Smooth muscle cell (in vitro differentiated cells): ENCODE measurements around the gene SENP7. TPM values are rescaled to one million over a fixed set of nuclear protein-coding genes. Genes with fewer than 3 reads are reported as not detected.
A peak's percentile ranks its signal among the peaks of the same experiment; 100 is the strongest.

Source experiments
- DNase-seq: peaks from one replicate; lab custom pipeline; 2025; ENCODE audit not compliant: unreplicated experiment; lab: John Stamatoyannopoulos, UW
- H2AFZ ChIP-seq: fragments of 200-600 bp; sonication (generic); 2 replicates; pipeline ENCODE4 v1.6.0; 2016; ENCODE audit warnings: antibody characterized with exemption, low read depth, mild to moderate bottlenecking
- H3F3A ChIP-seq: fragments of 200-600 bp; sonication (generic); 2 replicates; pipeline ENCODE4 v1.6.0; 2017; ENCODE audit warnings: antibody characterized with exemption, low read depth
- H3K27ac ChIP-seq: fragments of 200-600 bp; sonication (generic); 2 replicates; pipeline ENCODE4 v1.5.1; 2016; ENCODE audit warnings: low read depth, mild to moderate bottlenecking
- H3K27me3 ChIP-seq: fragments of 200-600 bp; sonication (generic); 2 replicates; pipeline ENCODE4 v1.6.1; 2016; ENCODE audit warnings: low read depth, mild to moderate bottlenecking
- H3K36me3 ChIP-seq: fragments of 200-600 bp; sonication (generic); 2 replicates; pipeline ENCODE4 v1.5.1; 2016; ENCODE audit warnings: low read depth
- H3K4me1 ChIP-seq: fragments of 200-600 bp; sonication (generic); 2 replicates; pipeline ENCODE4 v1.5.1; 2016; ENCODE audit warnings: low read depth
- H3K4me2 ChIP-seq: fragments of 200-600 bp; sonication (generic); 2 replicates; pipeline ENCODE4 v1.6.0; 2016; ENCODE audit warnings: mild to moderate bottlenecking
- H3K4me3 ChIP-seq: fragments of 200-600 bp; sonication (generic); 2 replicates; pipeline ENCODE4 v1.5.1; 2016; ENCODE audit warnings: mild to moderate bottlenecking
- H3K79me2 ChIP-seq: fragments of 200-600 bp; sonication (generic); 2 replicates; pipeline ENCODE4 v1.6.0; 2016; ENCODE audit warnings: low read depth, mild to moderate bottlenecking
- H3K9ac ChIP-seq: fragments of 200-600 bp; sonication (generic); 2 replicates; pipeline ENCODE4 v1.6.0; 2016; ENCODE audit warnings: low read depth
- H3K9me3 ChIP-seq: fragments of 200-600 bp; sonication (generic); replicated peaks from 2 replicates; pipeline ENCODE4 v1.5.1; 2016; ENCODE audit warnings: low read depth
- H4K20me1 ChIP-seq: fragments of 200-600 bp; sonication (generic); 2 replicates; pipeline ENCODE4 v1.6.0; 2016; ENCODE audit warnings: low read depth
- WGBS: methylation state at CpG from one replicate; pipeline ENCODE4 v1.1.7; 2016; ENCODE audit warnings: low lambda C conversion rate; 5-methylcytosine and 5-hydroxymethylcytosine counted together
- polyA plus RNA-seq: library from polyadenylated mRNA; unstranded; fragments of >200 nt; fragmentation: Nextera tagmentation; extraction: Ambion mirVana; gene quantifications from 2 replicates; pipeline ENCODE4 v1.2.1, GENCODE V29; 2016
- total RNA-seq: library from RNA; depleted of rRNA; stranded (reverse); fragments of >200 nt; gene quantifications from 2 replicates; pipeline ENCODE4 v1.2.3, GENCODE V29; 2014
- TF ChIP-seq, protein P1 (sequence below): fragments of 200-600 bp; sonication (generic); IDR thresholded peaks from 2 replicates; pipeline ENCODE4 v1.5.1; 2017; ENCODE audit warnings: borderline replicate concordance, mild to moderate bottlenecking, antibody characterized with exemption; ENCODE audit not compliant: insufficient read depth, poor library complexity, severe bottlenecking

SENP7 gene
- total and polyA plus RNA-seq, 2 experiments from 2014 or later, result 6.6 to 37.1 TPM

DNA sequence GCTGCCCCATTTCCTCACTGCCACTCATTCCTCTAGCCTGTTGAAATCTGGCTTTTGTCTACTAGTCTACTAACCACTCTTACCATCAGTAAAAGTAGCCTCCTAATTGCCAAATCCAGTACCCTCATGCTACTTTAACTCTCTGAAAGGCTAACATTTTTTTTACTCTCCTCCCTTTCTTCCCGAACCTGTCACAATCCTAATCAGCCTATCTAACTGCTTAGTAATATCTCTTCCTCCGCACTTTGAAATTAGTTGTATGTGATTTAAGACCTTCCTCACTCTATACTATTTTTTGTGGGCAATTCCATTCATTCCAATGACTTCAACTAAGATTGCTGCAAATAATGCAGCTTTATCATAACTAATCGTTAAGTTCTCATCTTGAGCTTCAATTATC lies 3.7 kb downstream of the SENP7 start:
- TF ChIP-seq, protein P1, sequence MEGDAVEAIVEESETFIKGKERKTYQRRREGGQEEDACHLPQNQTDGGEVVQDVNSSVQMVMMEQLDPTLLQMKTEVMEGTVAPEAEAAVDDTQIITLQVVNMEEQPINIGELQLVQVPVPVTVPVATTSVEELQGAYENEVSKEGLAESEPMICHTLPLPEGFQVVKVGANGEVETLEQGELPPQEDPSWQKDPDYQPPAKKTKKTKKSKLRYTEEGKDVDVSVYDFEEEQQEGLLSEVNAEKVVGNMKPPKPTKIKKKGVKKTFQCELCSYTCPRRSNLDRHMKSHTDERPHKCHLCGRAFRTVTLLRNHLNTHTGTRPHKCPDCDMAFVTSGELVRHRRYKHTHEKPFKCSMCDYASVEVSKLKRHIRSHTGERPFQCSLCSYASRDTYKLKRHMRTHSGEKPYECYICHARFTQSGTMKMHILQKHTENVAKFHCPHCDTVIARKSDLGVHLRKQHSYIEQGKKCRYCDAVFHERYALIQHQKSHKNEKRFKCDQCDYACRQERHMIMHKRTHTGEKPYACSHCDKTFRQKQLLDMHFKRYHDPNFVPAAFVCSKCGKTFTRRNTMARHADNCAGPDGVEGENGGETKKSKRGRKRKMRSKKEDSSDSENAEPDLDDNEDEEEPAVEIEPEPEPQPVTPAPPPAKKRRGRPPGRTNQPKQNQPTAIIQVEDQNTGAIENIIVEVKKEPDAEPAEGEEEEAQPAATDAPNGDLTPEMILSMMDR, result no peak
- H4K20me1 ChIP-seq, result peaks cover 5% of the 10 kb centered on the region
- H3K9ac ChIP-seq, result peak overlapping the region; percentile 29
- peaks cover 62% of the 10 kb centered on the region for H3K79me2 ChIP-seq
- no peaks in the 10 kb centered on the region for H3K27me3 ChIP-seq
- peaks cover 4% of the 10 kb centered on the region for H3F3A ChIP-seq
- peak overlapping the region; percentile 83 for H3K27ac ChIP-seq
- no peaks in the 10 kb centered on the region for H3K9me3 ChIP-seq
- DNase-seq, result no peak
- no peak overlapping the region for H3K4me3 ChIP-seq
- peaks cover 5% of the 10 kb centered on the region for H3K4me1 ChIP-seq
- H2AFZ ChIP-seq, result no peak overlapping the region
- H3K36me3 ChIP-seq, result no peaks in the 10 kb centered on the region
- H3K4me2 ChIP-seq, result peak overlapping the region; percentile 73
- 43% methylated on average over 3 of the region's 3 CpGs for WGBS

- H3K4me1 ChIP-seq, result no peaks in the 10 kb centered on the region
- TF ChIP-seq, protein P1, result no peak
- no peak overlapping the region for H3K27ac ChIP-seq
- no peak for DNase-seq
- no peak overlapping the region for H2AFZ ChIP-seq
- no peak overlapping the region for H3K4me3 ChIP-seq
- no peaks in the 10 kb centered on the region for H3K27me3 ChIP-seq
- no peaks in the 10 kb centered on the region for H3K9me3 ChIP-seq
- no peaks in the 10 kb centered on the region for H3K36me3 ChIP-seq
- H4K20me1 ChIP-seq, result peaks cover 22% of the 10 kb centered on the region
- H3K79me2 ChIP-seq, result peaks cover 84% of the 10 kb centered on the region
- no peaks in the 10 kb centered on the region for H3F3A ChIP-seq
- H3K9ac ChIP-seq, result no peak overlapping the region
- H3K4me2 ChIP-seq, result no peak overlapping the region
- 91% methylated on average over 3 of the region's 3 CpGs for WGBS
These were observed 11.2 kb downstream of the SENP7 start for GRCh38 chr3:101501783-101502182.

DNA sequence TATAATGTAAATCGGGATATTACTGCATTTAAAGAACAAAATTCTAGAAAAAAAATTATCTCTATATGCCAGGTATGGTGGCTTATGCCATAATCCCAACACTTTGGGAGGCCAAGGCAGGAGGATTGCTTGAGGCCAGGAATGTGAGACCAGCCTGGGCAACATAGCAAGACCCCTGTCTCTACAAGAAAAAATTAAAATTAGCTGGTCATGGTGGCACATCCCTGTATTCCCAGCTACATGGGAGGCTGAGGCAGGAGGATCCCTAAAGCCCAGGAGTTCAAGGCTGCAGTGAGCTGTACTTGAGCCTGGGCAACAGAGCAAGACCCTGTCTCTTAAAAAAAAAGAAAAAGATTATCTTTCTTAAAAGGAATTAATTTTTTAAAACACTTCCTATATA lies 12.8 kb downstream of the SENP7 start:
- H2AFZ ChIP-seq, result no peak overlapping the region
- H3K9me3 ChIP-seq, result no peaks in the 10 kb centered on the region
- no peak overlapping the region for H3K4me3 ChIP-seq
- H3F3A ChIP-seq, result no peaks in the 10 kb centered on the region
- no peak overlapping the region for H3K27ac ChIP-seq
- no peak overlapping the region for H3K4me2 ChIP-seq
- H3K79me2 ChIP-seq, result peaks cover 85% of the 10 kb centered on the region
- H3K27me3 ChIP-seq, result no peaks in the 10 kb centered on the region
- TF ChIP-seq, protein P1, result no peak
- H3K4me1 ChIP-seq, result no peaks in the 10 kb centered on the region
- no peak overlapping the region for H3K9ac ChIP-seq
- WGBS, result 96% methylated on average over 1 of the region's 1 CpG
- peaks cover 28% of the 10 kb centered on the region for H4K20me1 ChIP-seq
- H3K36me3 ChIP-seq, result no peaks in the 10 kb centered on the region
- DNase-seq, result no peak

DNA sequence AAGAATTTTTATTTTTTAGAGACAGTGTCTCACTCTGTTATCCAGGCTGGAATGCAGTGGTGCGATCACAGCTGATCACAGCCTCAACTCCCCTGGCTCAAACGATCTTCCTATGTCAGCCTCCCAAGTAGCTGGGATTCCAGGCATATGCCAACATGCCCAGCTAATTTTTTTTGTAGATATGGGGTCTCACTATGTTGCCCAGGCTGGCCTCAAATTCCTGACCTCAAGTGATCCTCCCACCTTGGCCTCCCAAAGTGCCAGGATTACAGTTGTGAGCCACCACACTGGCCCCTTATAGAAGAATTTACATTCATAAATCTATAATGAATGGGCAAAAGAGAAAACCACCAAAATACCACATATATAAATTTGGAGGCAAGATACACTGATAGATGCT lies 15.2 kb downstream of the SENP7 start:
- WGBS, result 98% methylated on average over 2 of the region's 2 CpGs
- Histone ChIP-seq H3K27ac (no peak overlapping the region), H3K4me2 (no peak overlapping the region), H3K79me2 (peaks cover 80% of the 10 kb centered on the region), H3F3A (no peaks in the 10 kb centered on the region), H4K20me1 (peaks cover 18% of the 10 kb centered on the region), H3K27me3 (no peaks in the 10 kb centered on the region), H3K36me3 (no peaks in the 10 kb centered on the region), H3K9ac (no peak overlapping the region), H3K4me3 (no peak overlapping the region), H3K9me3 (no peaks in the 10 kb centered on the region), H2AFZ (no peak overlapping the region), H3K4me1 (no peaks in the 10 kb centered on the region)
- TF ChIP-seq, protein P1, result no peak
- no peak for DNase-seq
